HPDE6-E6E7 (cell line): Measurements from ENCODE around the gene MYL6B.
"Not testable (repeated sequence)": the region's sequence is repeated elsewhere in the genome, so short reads cannot be mapped to it uniquely, and the experiment has no call there.

ENCODE experiments used
- DNase-seq: peaks from one replicate; pipeline ENCODE4 v3.0.0; 2011; ENCODE audit warnings: missing footprints; ENCODE audit errors: extremely low spot score

The MYL6B gene

GRCh38 chr12:56152756-56153677, 630 bp downstream of the MYL6B start:
- DNase-seq = no peak

DNA sequence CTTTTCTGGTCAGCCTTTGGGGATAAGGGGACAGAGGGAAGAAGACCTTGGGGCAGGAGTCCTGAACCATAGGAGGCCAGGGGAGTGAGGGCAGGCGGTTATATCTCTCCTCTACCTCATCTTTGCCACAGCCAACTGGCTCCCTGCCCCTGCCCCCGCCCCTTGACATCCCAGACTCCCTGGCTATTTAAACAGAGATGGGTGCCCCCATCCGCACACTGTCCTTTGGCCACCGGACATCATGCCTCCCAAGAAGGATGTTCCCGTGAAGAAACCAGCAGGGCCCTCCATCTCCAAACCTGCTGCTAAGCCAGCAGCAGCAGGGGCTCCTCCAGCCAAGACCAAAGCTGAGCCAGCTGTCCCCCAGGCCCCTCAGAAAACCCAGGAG, 1.3 kb downstream of the MYL6B start:
- DNase-seq = no peak

- DNase-seq = no peak
Measured at GRCh38 chr12:56154246-56154771, 1.9 kb downstream of the MYL6B start.

- DNase-seq = no peak
Measured at GRCh38 chr12:56154818-56155217, 2.4 kb downstream of the MYL6B start.

DNA sequence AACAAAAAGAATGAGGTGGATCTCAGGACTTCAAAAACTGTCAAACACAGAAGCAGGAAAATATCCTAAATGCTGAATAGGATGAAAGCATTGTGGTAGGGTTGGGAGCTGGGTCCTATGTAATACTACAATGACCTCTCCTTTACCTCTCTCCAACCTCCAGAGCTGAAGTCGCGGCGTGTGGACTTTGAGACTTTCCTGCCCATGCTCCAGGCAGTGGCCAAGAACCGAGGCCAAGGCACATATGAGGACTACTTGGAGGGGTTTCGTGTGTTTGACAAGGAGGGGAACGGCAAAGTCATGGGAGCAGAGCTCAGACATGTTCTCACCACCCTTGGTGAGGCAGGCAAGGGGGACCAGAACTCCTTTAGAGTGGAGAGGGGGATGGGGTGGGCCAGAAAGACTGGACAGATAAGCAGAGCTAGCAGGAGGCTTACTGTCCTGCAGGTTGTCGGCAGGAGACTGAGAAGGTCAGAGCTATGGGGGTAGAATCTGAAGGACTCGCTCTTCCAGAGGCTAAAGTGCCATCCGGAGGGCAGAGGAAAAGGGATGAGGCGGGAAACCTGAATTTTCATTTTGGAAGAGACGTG, 3.0 kb downstream of the MYL6B start:
- no peak for DNase-seq

DNA sequence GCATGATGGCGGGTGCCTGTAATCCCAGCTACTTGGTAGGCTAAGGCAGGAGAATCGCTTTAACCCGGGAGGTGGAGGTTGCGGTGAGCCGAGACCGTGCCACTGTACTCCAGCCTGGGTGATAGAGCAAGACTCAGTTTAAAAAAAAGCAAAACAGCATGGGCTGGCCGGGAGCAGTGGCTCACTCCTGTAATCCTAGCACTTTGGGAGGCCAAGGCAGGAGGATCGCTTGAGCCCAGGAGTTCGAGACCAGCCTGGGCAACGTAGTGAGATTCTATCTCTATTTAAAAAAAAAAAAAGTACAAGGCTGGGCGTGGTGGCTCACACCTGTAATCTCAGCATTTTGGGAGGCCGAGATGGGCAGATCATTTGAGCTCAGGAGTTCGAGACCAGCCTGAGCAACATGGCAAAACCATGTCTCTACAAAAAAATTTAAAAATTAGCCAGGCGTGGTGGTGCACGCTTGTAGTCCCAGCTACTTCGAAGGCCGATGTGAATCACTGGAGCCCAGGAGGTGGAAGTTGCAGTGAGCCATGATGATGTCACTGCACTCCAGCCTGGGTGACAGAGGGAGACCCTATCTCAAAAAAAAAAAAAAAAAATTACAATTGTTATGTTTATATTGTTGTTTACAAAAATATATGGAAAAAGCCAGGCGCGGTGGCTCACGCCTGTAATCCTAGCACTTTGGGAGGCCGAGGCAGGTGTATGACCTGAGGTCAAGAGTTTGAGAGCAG, 4.2 kb downstream of the MYL6B start:
- not testable (repeated sequence) for DNase-seq

- peak; percentile 70 for DNase-seq
Measured at GRCh38 chr12:56157201-56158028, 5.0 kb downstream of the MYL6B start.

DNA sequence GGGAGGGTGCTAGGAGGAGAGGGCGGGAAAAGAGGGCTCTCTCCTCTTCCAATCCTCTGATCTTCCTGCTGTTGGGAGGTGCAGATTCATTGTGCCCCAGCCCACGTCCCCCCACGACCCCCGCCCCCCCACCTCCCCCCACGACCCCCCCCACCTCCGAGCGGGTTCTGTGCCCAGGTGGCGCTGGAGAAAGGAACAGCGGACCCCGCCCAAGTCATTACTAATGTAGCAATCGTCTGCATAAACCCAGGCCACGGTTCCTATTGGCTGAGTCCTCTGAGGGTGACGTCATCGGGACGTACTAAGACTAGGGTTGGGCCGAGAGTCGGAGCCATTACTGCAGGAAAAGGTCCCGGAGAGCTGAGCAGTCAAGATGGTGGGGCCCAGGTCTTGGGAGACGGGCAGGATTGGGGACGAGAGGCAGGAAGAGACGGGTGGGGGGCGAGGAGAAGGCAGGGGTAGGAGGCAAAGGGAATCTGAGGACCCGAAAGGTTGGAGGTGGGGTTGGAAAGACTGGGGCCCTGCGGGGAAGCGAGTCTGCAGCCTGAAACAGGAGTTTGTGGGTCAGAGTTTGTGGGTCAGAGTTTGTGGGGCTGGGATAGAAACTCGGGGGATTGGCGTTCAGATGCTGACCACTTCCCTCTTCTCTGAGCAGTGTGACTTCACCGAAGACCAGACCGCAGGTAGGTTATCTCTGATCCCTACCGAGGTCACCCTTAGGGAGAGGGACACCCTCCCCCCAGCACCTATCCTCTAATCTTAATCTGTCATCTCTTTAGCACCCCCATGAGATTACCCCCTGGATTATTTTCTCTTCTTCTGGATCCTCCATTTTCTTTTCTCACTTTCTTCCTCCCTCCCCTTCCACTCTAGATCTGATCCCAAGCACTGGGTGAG, 5.9 kb downstream of the MYL6B start, which contains the start of gene MYL6:
Gene MYL6 (plus strand): TSS at position 331 of the 897 bp plus-strand sequence. CDS start 43 bp downstream, at position 374.
- DNase-seq = peak; percentile 93

- DNase-seq = peak; percentile 44
Measured at GRCh38 chr12:56158926-56159461, 6.6 kb downstream of the MYL6B start.

GRCh38 chr12:56159482-56160192, 7.2 kb downstream of the MYL6B start:
- no peak for DNase-seq

DNA sequence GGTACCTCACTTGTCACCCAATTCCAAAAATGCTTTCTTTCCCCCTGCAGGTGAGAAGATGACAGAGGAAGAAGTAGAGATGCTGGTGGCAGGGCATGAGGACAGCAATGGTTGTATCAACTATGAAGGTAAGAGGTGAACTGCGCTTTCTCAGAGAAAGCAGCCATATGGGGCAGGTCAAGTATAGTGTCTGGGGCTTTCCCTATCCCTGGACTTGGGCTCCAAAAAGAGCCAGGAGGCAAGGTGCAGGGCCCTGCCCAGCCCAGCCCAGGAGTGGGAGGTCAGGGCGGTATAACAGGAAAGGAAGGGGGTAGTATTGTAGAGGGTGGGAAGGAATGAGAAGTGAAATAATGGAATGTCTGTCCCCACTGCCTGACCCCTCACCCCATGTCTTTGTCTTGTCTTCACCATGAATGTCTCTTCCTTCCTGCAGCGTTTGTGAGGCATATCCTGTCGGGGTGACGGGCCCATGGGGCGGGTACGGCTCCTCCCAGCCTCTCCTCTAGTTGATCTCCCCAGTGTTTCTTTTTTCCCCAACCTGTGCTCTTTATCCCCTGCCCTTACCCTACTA, 7.9 kb downstream of the MYL6B start:
- DNase-seq = no peak

DNA sequence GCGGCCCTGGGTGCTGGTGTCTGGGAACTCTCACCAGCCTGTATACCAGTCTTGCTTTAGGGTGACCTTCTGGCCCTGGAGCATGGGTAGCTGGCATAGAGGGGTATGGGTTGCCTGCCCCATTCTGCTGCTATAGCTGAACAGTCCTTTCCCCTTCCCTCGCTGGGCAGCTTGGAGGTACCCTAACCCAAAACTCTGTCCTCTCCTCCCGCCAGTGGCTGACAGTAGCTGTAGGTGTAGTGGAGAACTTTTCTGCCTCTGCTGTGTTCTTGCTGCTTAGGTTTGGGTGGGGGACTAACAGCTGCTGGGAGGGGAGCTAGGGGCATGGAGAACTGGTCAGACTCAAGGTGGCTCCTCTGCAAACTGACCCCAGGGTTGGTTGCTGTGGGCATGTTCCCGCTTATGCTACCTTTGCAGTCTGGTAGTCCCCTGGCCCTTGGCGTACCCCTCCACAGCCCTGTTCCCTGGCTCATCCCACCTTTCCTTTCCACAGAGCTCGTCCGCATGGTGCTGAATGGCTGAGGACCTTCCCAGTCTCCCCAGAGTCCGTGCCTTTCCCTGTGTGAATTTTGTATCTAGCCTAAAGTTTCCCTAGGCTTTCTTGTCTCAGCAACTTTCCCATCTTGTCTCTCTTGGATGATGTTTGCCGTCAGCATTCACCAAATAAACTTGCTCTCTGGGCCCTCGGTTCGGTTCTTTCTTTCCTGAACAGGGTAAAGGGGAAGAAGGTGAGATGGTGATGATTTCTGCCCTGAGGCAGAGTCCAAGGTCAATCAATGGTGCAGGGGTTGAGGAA, 8.7 kb downstream of the MYL6B start:
- no peak for DNase-seq

GRCh38 chr12:56161690-56162351, 9.4 kb downstream of the MYL6B start:
- DNase-seq = no peak

- no peak for DNase-seq
Measured at GRCh38 chr12:56162468-56163290, 10.3 kb downstream of the MYL6B start.

- DNase-seq = no peak
Measured at GRCh38 chr12:56163533-56164344, 11.4 kb downstream of the MYL6B start.

GRCh38 chr12:56164345-56164729, 11.9 kb downstream of the MYL6B start:
- no peak for DNase-seq
